Measurements from ENCODE around the gene NHS.

Gene NHS

GRCh38 chrX:17697191-17697590 lies 322.2 kb downstream of the NHS start:
- Histone ChIP-seq H4K20me1 (ENCODE audit: insufficient read depth) (no peaks in the 10 kb centered on the region), H3K9ac (no peak overlapping the region; the same call in 1 of the 2 replicates), H3K4me2 (peak overlapping the region; percentile 31; the same call in 1 of the 2 replicates), H3K36me3 (ENCODE audit: insufficient read depth) (no peaks in the 10 kb centered on the region), H3K4me1 (ENCODE audit: low read depth, poor library complexity, severe bottlenecking) (peaks cover 51% of the 10 kb centered on the region), H3K4me3 (IDR thresholded peaks at IDR 0.05; ENCODE audit: insufficient read depth, low read depth, low read length) (no peak overlapping the region), H2AFZ (ENCODE audit: low read depth) (no peak overlapping the region), H3K79me2 (ENCODE audit: insufficient read depth, low read depth) (no peaks in the 10 kb centered on the region), H3K27me3 (ENCODE audit: insufficient read depth, low read depth) (no peaks in the 10 kb centered on the region), H3K27ac (no peak overlapping the region)
- peak; percentile 31; the same call in 1 of the 2 replicates for TF ChIP-seq CTCF (conservative IDR thresholded peaks at IDR 0.05; ENCODE audit: low read depth, low read length)

GRCh38 chrX:17700976-17701375 lies 326.0 kb downstream of the NHS start:
- Histone ChIP-seq H3K9ac (no peak overlapping the region), H3K27me3 (ENCODE audit: insufficient read depth, low read depth) (no peaks in the 10 kb centered on the region), H3K4me3 (IDR thresholded peaks at IDR 0.05; ENCODE audit: insufficient read depth, low read depth, low read length) (no peak overlapping the region), H2AFZ (ENCODE audit: low read depth) (no peak overlapping the region), H4K20me1 (ENCODE audit: insufficient read depth) (no peaks in the 10 kb centered on the region), H3K4me2 (no peak overlapping the region), H3K36me3 (ENCODE audit: insufficient read depth) (no peaks in the 10 kb centered on the region), H3K27ac (no peak overlapping the region), H3K79me2 (ENCODE audit: insufficient read depth, low read depth) (no peaks in the 10 kb centered on the region), H3K4me1 (ENCODE audit: low read depth, poor library complexity, severe bottlenecking) (peaks cover 15% of the 10 kb centered on the region)
- TF ChIP-seq CTCF (conservative IDR thresholded peaks at IDR 0.05; ENCODE audit: low read depth, low read length) = no peak

GRCh38 chrX:17703201-17703600 lies 328.2 kb downstream of the NHS start:
- no peaks in the 10 kb centered on the region for H3K36me3 ChIP-seq (ENCODE audit: insufficient read depth)
- H3K9ac ChIP-seq = no peak overlapping the region
- no peak overlapping the region for H3K27ac ChIP-seq
- H3K4me2 ChIP-seq = no peak overlapping the region
- no peaks in the 10 kb centered on the region for H3K4me1 ChIP-seq (ENCODE audit: low read depth, poor library complexity, severe bottlenecking)
- no peak overlapping the region for H2AFZ ChIP-seq (ENCODE audit: low read depth)
- H3K27me3 ChIP-seq (ENCODE audit: insufficient read depth, low read depth) = no peaks in the 10 kb centered on the region
- H3K4me3 ChIP-seq (IDR thresholded peaks at IDR 0.05; ENCODE audit: insufficient read depth, low read depth, low read length) = no peak overlapping the region
- TF ChIP-seq CTCF (conservative IDR thresholded peaks at IDR 0.05; ENCODE audit: low read depth, low read length) = no peak
- H4K20me1 ChIP-seq (ENCODE audit: insufficient read depth) = no peaks in the 10 kb centered on the region
- no peaks in the 10 kb centered on the region for H3K79me2 ChIP-seq (ENCODE audit: insufficient read depth, low read depth)

- no peak for TF ChIP-seq CTCF (conservative IDR thresholded peaks at IDR 0.05; ENCODE audit: low read depth, low read length)
- Histone ChIP-seq H3K79me2 (ENCODE audit: insufficient read depth, low read depth) (no peaks in the 10 kb centered on the region), H3K27me3 (ENCODE audit: insufficient read depth, low read depth) (no peaks in the 10 kb centered on the region)
Observed at GRCh38 chrX:17705211-17705610, 330.2 kb downstream of the NHS start.

More at GRCh38 chrX:17705211-17705610, 330.2 kb downstream of the NHS start:
- no peaks in the 10 kb centered on the region for H3K4me1 ChIP-seq (ENCODE audit: low read depth, poor library complexity, severe bottlenecking)
- no peak overlapping the region for H3K4me2 ChIP-seq
- H3K4me3 ChIP-seq (IDR thresholded peaks at IDR 0.05; ENCODE audit: insufficient read depth, low read depth, low read length) = no peak overlapping the region
- no peaks in the 10 kb centered on the region for H4K20me1 ChIP-seq (ENCODE audit: insufficient read depth)
- no peak overlapping the region for H3K27ac ChIP-seq
- no peak overlapping the region for H2AFZ ChIP-seq (ENCODE audit: low read depth)
- no peak overlapping the region for H3K9ac ChIP-seq
- H3K36me3 ChIP-seq (ENCODE audit: insufficient read depth) = no peaks in the 10 kb centered on the region
